BLaER1 (cell line): Measurements from ENCODE around the gene CDH18.

Experiments used
- H3K27ac ChIP-seq: shearing (Covaris generic); formaldehyde crosslinking; 2 replicates; pipeline ENCODE4 v1.8.1; 2022
- H3K27me3 ChIP-seq: shearing (Covaris generic); formaldehyde crosslinking; 2 replicates; pipeline ENCODE4 v1.8.1; 2022
- H3K36me3 ChIP-seq: shearing (Covaris generic); formaldehyde crosslinking; 2 replicates; pipeline ENCODE4 v1.8.1; 2022
- H3K4me1 ChIP-seq: shearing (Covaris generic); formaldehyde crosslinking; 2 replicates; pipeline ENCODE4 v1.8.1; 2022
- H3K4me2 ChIP-seq: shearing (Covaris generic); formaldehyde crosslinking; 2 replicates; pipeline ENCODE4 v1.8.1; 2022
- H3K4me3 ChIP-seq: shearing (Covaris generic); formaldehyde crosslinking; 2 replicates; pipeline ENCODE4 v1.8.1; 2022
- H3K9ac ChIP-seq: shearing (Covaris generic); formaldehyde crosslinking; 2 replicates; pipeline ENCODE4 v1.8.1; 2022
- H3K9me3 ChIP-seq: shearing (Covaris generic); formaldehyde crosslinking; 2 replicates; pipeline ENCODE4 v1.8.1; 2022
- H4K20me1 ChIP-seq: shearing (Covaris generic); formaldehyde crosslinking; 2 replicates; pipeline ENCODE4 v1.8.1; 2022
- Cebpa-rat ChIP-seq: shearing (Covaris generic); IDR thresholded peaks from 2 replicates; pipeline ENCODE4 v1.8.1; 2022

The CDH18 gene

GRCh38 chr5:19987612-19988361 is at the start of gene CDH18:
CDH18 (minus strand) TSS chr5:19988200; CDS start chr5:19838986, 149,214 bp downstream.
- Histone ChIP-seq H3K4me3 (no peak within 1 kb of the TSS), H3K9me3 (no peaks in the 10 kb centered on the region), H3K9ac (no peak within 1 kb of the TSS), H4K20me1 (no peaks in the 10 kb centered on the region), H3K27me3 (no peaks in the 10 kb centered on the region), H3K4me2 (no peak within 1 kb of the TSS), H3K4me1 (no peaks in the 10 kb centered on the region), H3K36me3 (no peaks in the 10 kb centered on the region), H3K27ac (no peak within 1 kb of the TSS)
- TF ChIP-seq Cebpa-rat, result no peak

- Histone ChIP-seq H3K9me3 (no peaks in the 10 kb centered on the region), H3K36me3 (no peaks in the 10 kb centered on the region), H3K4me3 (no peak overlapping the region), H4K20me1 (no peaks in the 10 kb centered on the region), H3K4me2 (no peak overlapping the region), H3K27ac (no peak overlapping the region), H3K27me3 (no peaks in the 10 kb centered on the region), H3K4me1 (no peaks in the 10 kb centered on the region), H3K9ac (no peak overlapping the region)
- TF ChIP-seq Cebpa-rat, result no peak
Measured at GRCh38 chr5:20034717-20035116, 46.7 kb upstream of the CDH18 start.

GRCh38 chr5:20033881-20034280 is 45.9 kb upstream of the CDH18 start:
- H3K27me3 ChIP-seq, result no peaks in the 10 kb centered on the region
- no peaks in the 10 kb centered on the region for H4K20me1 ChIP-seq
- H3K36me3 ChIP-seq, result no peaks in the 10 kb centered on the region
- H3K27ac ChIP-seq, result no peak overlapping the region
- no peak overlapping the region for H3K4me3 ChIP-seq
- no peak for TF ChIP-seq Cebpa-rat
- H3K4me1 ChIP-seq, result no peaks in the 10 kb centered on the region
- no peak overlapping the region for H3K9ac ChIP-seq
- no peak overlapping the region for H3K4me2 ChIP-seq
- H3K9me3 ChIP-seq, result no peaks in the 10 kb centered on the region

GRCh38 chr5:20032896-20033295 is 44.9 kb upstream of the CDH18 start:
- H3K4me2 ChIP-seq, result no peak overlapping the region
- no peak overlapping the region for H3K4me3 ChIP-seq
- H3K9ac ChIP-seq, result no peak overlapping the region

GRCh38 chr5:20030125-20030524 is 42.1 kb upstream of the CDH18 start:
- no peak overlapping the region for H3K9ac ChIP-seq
- no peak overlapping the region for H3K27ac ChIP-seq
- H3K9me3 ChIP-seq, result no peaks in the 10 kb centered on the region
- no peak overlapping the region for H3K4me3 ChIP-seq
- no peaks in the 10 kb centered on the region for H3K36me3 ChIP-seq
- H3K27me3 ChIP-seq, result no peaks in the 10 kb centered on the region
- no peaks in the 10 kb centered on the region for H3K4me1 ChIP-seq
- no peaks in the 10 kb centered on the region for H4K20me1 ChIP-seq
- no peak overlapping the region for H3K4me2 ChIP-seq
- no peak for TF ChIP-seq Cebpa-rat

More at GRCh38 chr5:20032896-20033295, 44.9 kb upstream of the CDH18 start:
- Histone ChIP-seq H3K27ac (no peak overlapping the region), H3K36me3 (no peaks in the 10 kb centered on the region), H4K20me1 (no peaks in the 10 kb centered on the region), H3K4me1 (no peaks in the 10 kb centered on the region), H3K9me3 (no peaks in the 10 kb centered on the region), H3K27me3 (no peaks in the 10 kb centered on the region)
- no peak for TF ChIP-seq Cebpa-rat

- no peaks in the 10 kb centered on the region for H4K20me1 ChIP-seq
- no peak overlapping the region for H3K27ac ChIP-seq
- no peaks in the 10 kb centered on the region for H3K36me3 ChIP-seq
- no peaks in the 10 kb centered on the region for H3K9me3 ChIP-seq
- H3K27me3 ChIP-seq, result no peaks in the 10 kb centered on the region
- H3K4me1 ChIP-seq, result no peaks in the 10 kb centered on the region
- no peak overlapping the region for H3K4me3 ChIP-seq
- no peak overlapping the region for H3K9ac ChIP-seq
- H3K4me2 ChIP-seq, result no peak overlapping the region
- TF ChIP-seq Cebpa-rat, result no peak
Measured at GRCh38 chr5:20029266-20029665, 41.3 kb upstream of the CDH18 start.

GRCh38 chr5:20028506-20028905 is 40.5 kb upstream of the CDH18 start:
- Histone ChIP-seq H3K4me3 (no peak overlapping the region), H3K9ac (no peak overlapping the region), H3K27me3 (no peaks in the 10 kb centered on the region), H3K9me3 (no peaks in the 10 kb centered on the region), H4K20me1 (no peaks in the 10 kb centered on the region), H3K4me1 (no peaks in the 10 kb centered on the region), H3K27ac (no peak overlapping the region), H3K4me2 (no peak overlapping the region), H3K36me3 (no peaks in the 10 kb centered on the region)
- no peak for TF ChIP-seq Cebpa-rat

GRCh38 chr5:20023686-20024180 is 35.7 kb upstream of the CDH18 start:
- H3K27ac ChIP-seq, result no peak overlapping the region
- H3K27me3 ChIP-seq, result no peaks in the 10 kb centered on the region
- no peaks in the 10 kb centered on the region for H3K36me3 ChIP-seq
- no peak overlapping the region for H3K4me3 ChIP-seq
- no peaks in the 10 kb centered on the region for H4K20me1 ChIP-seq
- no peak for TF ChIP-seq Cebpa-rat
- no peaks in the 10 kb centered on the region for H3K4me1 ChIP-seq
- H3K9ac ChIP-seq, result no peak overlapping the region
- no peak overlapping the region for H3K4me2 ChIP-seq
- H3K9me3 ChIP-seq, result peaks cover 7% of the 10 kb centered on the region; the same call in 1 of the 2 replicates

GRCh38 chr5:20020247-20020646 is 32.2 kb upstream of the CDH18 start:
- no peak for TF ChIP-seq Cebpa-rat
- Histone ChIP-seq H3K27ac (no peak overlapping the region), H3K4me2 (no peak overlapping the region), H4K20me1 (no peaks in the 10 kb centered on the region), H3K9ac (no peak overlapping the region), H3K27me3 (no peaks in the 10 kb centered on the region), H3K4me3 (no peak overlapping the region), H3K4me1 (no peaks in the 10 kb centered on the region), H3K9me3 (peaks cover 7% of the 10 kb centered on the region; the same call in 1 of the 2 replicates), H3K36me3 (no peaks in the 10 kb centered on the region)

GRCh38 chr5:20017021-20017420 is 29.0 kb upstream of the CDH18 start:
- Histone ChIP-seq H4K20me1 (no peaks in the 10 kb centered on the region), H3K9ac (no peak overlapping the region), H3K9me3 (peaks cover 7% of the 10 kb centered on the region; the same call in 1 of the 2 replicates), H3K4me1 (no peaks in the 10 kb centered on the region), H3K36me3 (no peaks in the 10 kb centered on the region), H3K4me2 (no peak overlapping the region), H3K27ac (no peak overlapping the region), H3K27me3 (no peaks in the 10 kb centered on the region), H3K4me3 (no peak overlapping the region)
- TF ChIP-seq Cebpa-rat, result no peak

GRCh38 chr5:20000416-20000815 is 12.4 kb upstream of the CDH18 start:
- no peaks in the 10 kb centered on the region for H3K27me3 ChIP-seq
- no peak overlapping the region for H3K9ac ChIP-seq

More at GRCh38 chr5:20000416-20000815, 12.4 kb upstream of the CDH18 start:
- TF ChIP-seq Cebpa-rat, result no peak
- no peaks in the 10 kb centered on the region for H3K36me3 ChIP-seq
- H3K27ac ChIP-seq, result no peak overlapping the region
- no peak overlapping the region for H3K4me2 ChIP-seq
- no peaks in the 10 kb centered on the region for H3K9me3 ChIP-seq
- no peaks in the 10 kb centered on the region for H3K4me1 ChIP-seq
- no peak overlapping the region for H3K4me3 ChIP-seq
- H4K20me1 ChIP-seq, result no peaks in the 10 kb centered on the region
